Fibroblast of pulmonary artery (primary cell): ENCODE measurements around the gene GCDH.

Experiments used
- DNase-seq: peaks from one replicate; pipeline ENCODE4 v3.0.0-alpha.2; 2010; ENCODE audit warnings: low read depth
- H3K4me3 ChIP-seq: replicated peaks from 2 replicates; pipeline ENCODE4 v1.5.1; 2011; ENCODE audit warnings: low read depth, mild to moderate bottlenecking, control low read depth, low read length, moderate library complexity
- CTCF ChIP-seq: IDR thresholded peaks from 2 replicates; pipeline ENCODE4 v1.5.1; 2011; ENCODE audit warnings: mild to moderate bottlenecking, control low read depth, low read length, inconsistent platforms; ENCODE audit errors: missing control alignments

The GCDH gene

GRCh38 chr19:12867120-12868099, 23.6 kb upstream of the GCDH start:
- H3K4me3 ChIP-seq: peak overlapping the region; percentile 49
- peak; percentile 61 for DNase-seq
- TF ChIP-seq CTCF: no peak

- no peak for DNase-seq
- TF ChIP-seq CTCF: no peak
- no peak overlapping the region for H3K4me3 ChIP-seq
Measured at GRCh38 chr19:12868540-12869112, 22.3 kb upstream of the GCDH start.

GRCh38 chr19:12871681-12872080, 19.3 kb upstream of the GCDH start:
- no peak overlapping the region for H3K4me3 ChIP-seq
- DNase-seq: no peak
- TF ChIP-seq CTCF: no peak

- H3K4me3 ChIP-seq: no peak overlapping the region
- DNase-seq: no peak
- TF ChIP-seq CTCF: no peak
Measured at GRCh38 chr19:12872255-12872654, 18.7 kb upstream of the GCDH start.

GRCh38 chr19:12872941-12873890, 17.7 kb upstream of the GCDH start:
- TF ChIP-seq CTCF: no peak
- peak overlapping the region; percentile 19 for H3K4me3 ChIP-seq

GRCh38 chr19:12873891-12874745, 16.8 kb upstream of the GCDH start:
- TF ChIP-seq CTCF: no peak
- no peak for DNase-seq
- no peak overlapping the region for H3K4me3 ChIP-seq

More at GRCh38 chr19:12872941-12873890, 17.7 kb upstream of the GCDH start:
- peak; percentile 75 for DNase-seq
